Measurements from ENCODE around the gene AKR7A2.

GRCh38 chr1:19321071-19321470, 9.1 kb upstream of the AKR7A2 start:
- TF ChIP-seq CTCF (IDR thresholded peaks at IDR 0.05) (no peak), POLR2A (IDR thresholded peaks at IDR 0.05) (no peak)
